Loucy (cell line): ENCODE results near the gene SUPT3H.

Experiments
- H2AFZ ChIP-seq: fragments of 200-600 bp; sonication (generic); 2 replicates; pipeline ENCODE4 v1.6.0; 2016; ENCODE audit warnings: antibody characterized with exemption, mild to moderate bottlenecking, low read length, moderate library complexity
- H3F3A ChIP-seq: fragments of 200-600 bp; 2 replicates; pipeline ENCODE4 v1.6.0; 2016; ENCODE audit warnings: antibody characterized with exemption, low read depth, mild to moderate bottlenecking
- H3K27me3 ChIP-seq: fragments of 200-600 bp; sonication (generic); 2 replicates; pipeline ENCODE4 v1.6.1; 2014; ENCODE audit warnings: low read length, mild to moderate bottlenecking; ENCODE audit not compliant: insufficient read depth, poor library complexity, severe bottlenecking
- H3K36me3 ChIP-seq: fragments of 200-600 bp; sonication (generic); 2 replicates; pipeline ENCODE4 v1.6.1; 2016; ENCODE audit warnings: low read length; ENCODE audit not compliant: insufficient read depth
- H3K4me1 ChIP-seq: fragments of 200-600 bp; sonication (generic); 2 replicates; pipeline ENCODE4 v1.5.1; 2014; ENCODE audit warnings: low read length, mild to moderate bottlenecking; ENCODE audit not compliant: insufficient read depth, poor library complexity, severe bottlenecking
- H3K4me2 ChIP-seq: fragments of 200-600 bp; sonication (generic); 2 replicates; pipeline ENCODE4 v1.6.0; 2014; ENCODE audit warnings: antibody characterized with exemption, low read length, low read depth, mild to moderate bottlenecking; ENCODE audit not compliant: poor library complexity, severe bottlenecking
- H3K4me3 ChIP-seq: fragments of 200-600 bp; sonication (generic); 2 replicates; pipeline ENCODE4 v1.5.1; 2014; ENCODE audit warnings: low read length, mild to moderate bottlenecking, mixed read lengths; ENCODE audit not compliant: poor library complexity, severe bottlenecking
- H3K79me2 ChIP-seq: fragments of 200-600 bp; sonication (generic); 2 replicates; pipeline ENCODE4 v1.6.1; 2014; ENCODE audit warnings: low read length; ENCODE audit not compliant: insufficient read depth
- H3K9ac ChIP-seq: fragments of 200-600 bp; sonication (generic); 2 replicates; pipeline ENCODE4 v1.6.0; 2014; ENCODE audit warnings: mild to moderate bottlenecking, low read depth, low read length, moderate library complexity; ENCODE audit not compliant: poor library complexity, severe bottlenecking
- H3K9me2 ChIP-seq: fragments of 200-600 bp; sonication (generic); replicated peaks from 2 replicates; pipeline ENCODE4 v1.6.1; 2016; ENCODE audit warnings: low read depth, low read length, mixed read lengths
- H3K9me3 ChIP-seq: fragments of 200-600 bp; sonication (generic); 2 replicates; pipeline ENCODE4 v1.6.1; 2014; ENCODE audit warnings: mild to moderate bottlenecking, antibody characterized with exemption, low read length, low read depth; ENCODE audit not compliant: insufficient read depth
- H4K20me1 ChIP-seq: fragments of 200-600 bp; sonication (generic); 2 replicates; pipeline ENCODE4 v1.6.0; 2014; ENCODE audit warnings: antibody characterized with exemption, low read length, mild to moderate bottlenecking; ENCODE audit not compliant: insufficient read depth, poor library complexity, severe bottlenecking
- CTCF ChIP-seq: fragments of 200-600 bp; sonication (generic); conservative IDR thresholded peaks from 2 replicates; pipeline ENCODE4 v1.5.1; 2014; ENCODE audit warnings: mild to moderate bottlenecking, antibody characterized with exemption, low read length
- EZH2phosphoT487 ChIP-seq: fragments of 200-600 bp; IDR thresholded peaks from 2 replicates; pipeline ENCODE4 v1.6.1; 2018; ENCODE audit warnings: antibody characterized with exemption, mild to moderate bottlenecking, moderate library complexity, borderline replicate concordance

The SUPT3H gene

GRCh38 chr6:45421709-45422502 lies 44.2 kb upstream of the SUPT3H start:
- Histone ChIP-seq H3K27me3 (no peaks in the 10 kb centered on the region), H2AFZ (peak overlapping the region; percentile 83)

GRCh38 chr6:45420909-45421708 lies 43.4 kb upstream of the SUPT3H start:
- Histone ChIP-seq H3K4me3 (peak overlapping the region; percentile 84), H3K9me3 (no peaks in the 10 kb centered on the region), H3K4me2 (peak overlapping the region; percentile 98), H3K4me1 (peaks cover 57% of the 10 kb centered on the region), H2AFZ (peak overlapping the region; percentile 80), H3K79me2 (peaks cover 53% of the 10 kb centered on the region), H3K27me3 (no peaks in the 10 kb centered on the region), H3K9ac (peak overlapping the region; percentile 84), H4K20me1 (no peaks in the 10 kb centered on the region), H3K36me3 (no peaks in the 10 kb centered on the region), H3K9me2 (no peaks in the 10 kb centered on the region), H3F3A (no peaks in the 10 kb centered on the region)
- TF ChIP-seq EZH2phosphoT487 = no peak
- TF ChIP-seq CTCF = no peak

More at GRCh38 chr6:45421709-45422502, 44.2 kb upstream of the SUPT3H start:
- Histone ChIP-seq H3K9ac (peak overlapping the region; percentile 84), H4K20me1 (no peaks in the 10 kb centered on the region), H3K79me2 (peaks cover 57% of the 10 kb centered on the region), H3K9me3 (no peaks in the 10 kb centered on the region), H3K4me1 (peaks cover 57% of the 10 kb centered on the region), H3K4me2 (peak overlapping the region; percentile 98), H3K4me3 (peak overlapping the region; percentile 84), H3F3A (no peaks in the 10 kb centered on the region), H3K9me2 (no peaks in the 10 kb centered on the region), H3K36me3 (no peaks in the 10 kb centered on the region)
- peak; percentile 54 for TF ChIP-seq CTCF
- no peak for TF ChIP-seq EZH2phosphoT487

- Histone ChIP-seq H3K9me2 (no peaks in the 10 kb centered on the region), H3K9ac (peak overlapping the region; percentile 84), H3K79me2 (peaks cover 47% of the 10 kb centered on the region), H4K20me1 (no peaks in the 10 kb centered on the region), H3K27me3 (no peaks in the 10 kb centered on the region), H3F3A (no peaks in the 10 kb centered on the region), H3K36me3 (no peaks in the 10 kb centered on the region), H3K4me2 (peak overlapping the region; percentile 98), H3K9me3 (no peaks in the 10 kb centered on the region), H3K4me1 (peaks cover 54% of the 10 kb centered on the region), H2AFZ (peak overlapping the region; percentile 80), H3K4me3 (peak overlapping the region; percentile 84)
- TF ChIP-seq CTCF (no peak), EZH2phosphoT487 (no peak)
Observed at GRCh38 chr6:45420083-45420908, 42.6 kb upstream of the SUPT3H start.
